Thyroid gland (tissue), 4 donors: ENCODE data around the gene NUDT5. TPM values are rescaled to one million over a fixed set of nuclear protein-coding genes. Genes with fewer than 3 reads are reported as not detected.
"Not testable (repeated sequence)": the region's sequence is repeated elsewhere in the genome, so short reads cannot be mapped to it uniquely, and the experiment has no call there.

Experiments used
- DNase-seq, 2 donors: peaks; one replicate each; pipeline ENCODE4 v3.0.0-alpha.2; 2019
- H3K27ac ChIP-seq, 3 donors: fragments of 200-600 bp; sonication (generic); 1 replicate in 2 of 3; 2 replicates in 1 of 3; pipeline ENCODE4 v1.5.1; 2016 to 2019; ENCODE audit warnings: mild to moderate bottlenecking in 1 of 3, moderate library complexity in 1 of 3
- H3K27me3 ChIP-seq: fragments of 200-600 bp; sonication (generic); one replicate; pipeline ENCODE4 v1.5.1; 2019
- H3K36me3 ChIP-seq, 2 donors: fragments of 200-600 bp; sonication (generic); one replicate each; pipeline ENCODE4 v1.5.1; 2016 to 2019
- H3K4me1 ChIP-seq, 2 donors: fragments of 200-600 bp; sonication (generic); one replicate each; pipeline ENCODE4 v1.5.1; 2017 to 2019
- H3K4me3 ChIP-seq, 3 donors: fragments of 200-600 bp; sonication (generic); replicated peaks in 1 of 3; 1 replicate in 2 of 3; 2 replicates in 1 of 3; pipeline ENCODE4 v1.5.1; 2016; ENCODE audit warnings: mild to moderate bottlenecking in 1 of 3
- H3K9me3 ChIP-seq: fragments of 200-600 bp; sonication (generic); one replicate; pipeline ENCODE4 v1.5.1; 2017
- CTCF ChIP-seq, 6 experiments: fragments of 200-600 bp in 3 of 6; fragments of 450-650 bp in 3 of 6; sonication (generic) in 3 of 6; IDR thresholded peaks; one replicate each; pipeline ENCODE4 v1.5.1; 2016 to 2019; ENCODE audit warnings: antibody characterized with exemption in 6 of 6, mild to moderate bottlenecking in 2 of 6, inconsistent platforms in 1 of 6, moderate library complexity in 1 of 6
- POLR2A ChIP-seq, 2 donors: fragments of 450-650 bp; IDR thresholded peaks; one replicate each; pipeline ENCODE4 v1.6.1; 2017; ENCODE audit warnings: antibody characterized with exemption in 2 of 2, mild to moderate bottlenecking in 2 of 2, moderate library complexity in 1 of 2
- WGBS, 2 donors: methylation state at CpG; one replicate each; pipeline ENCODE4 v1.1.5; 2017; 5-methylcytosine and 5-hydroxymethylcytosine counted together
- intact Hi-C: fragments of 100-400 bp; cut with DNase I; formaldehyde crosslinking; loops from one replicate; pipeline ENCODE4 v1.15.1; 2023
- total RNA-seq, 4 donors: library from RNA; depleted of rRNA; stranded (reverse); fragments of >200 nt; gene quantifications; one replicate each; pipeline ENCODE4 v1.2.3, GENCODE V29; 2016

Gene NUDT5
- total RNA-seq, 4 donors from 2014 or later = 44.9 to 57.9 (median 51.8) TPM

GRCh38 chr10:12180221-12180974 lies 15.3 kb downstream of the NUDT5 start:
- WGBS, 2 donors = 86 to 88% methylated on average over 9 of the region's 9 CpGs
- Histone ChIP-seq H3K36me3 (peaks cover 12 to 36% of the 10 kb centered on the region in 2 donors), H3K4me3 (no peak overlapping the region), H3K27ac (no peak overlapping the region), H3K4me1 (no peaks in the 10 kb centered on the region), H3K9me3 (no peaks in the 10 kb centered on the region), H3K27me3 (no peaks in the 10 kb centered on the region)
- intact Hi-C loops = no loop called here
- no peak for TF ChIP-seq CTCF (IDR thresholded peaks at IDR 0.05)
- TF ChIP-seq POLR2A (IDR thresholded peaks at IDR 0.05) = no peak
- no peak for DNase-seq

- Histone ChIP-seq H3K27ac (no peak overlapping the region), H3K4me3 (no peak overlapping the region), H3K9me3 (no peaks in the 10 kb centered on the region), H3K27me3 (no peaks in the 10 kb centered on the region), H3K36me3 (peaks cover 14 to 35% of the 10 kb centered on the region in 2 donors), H3K4me1 (no peaks in the 10 kb centered on the region)
- DNase-seq = no peak
- TF ChIP-seq CTCF (IDR thresholded peaks at IDR 0.05) (no peak), POLR2A (IDR thresholded peaks at IDR 0.05) (no peak)
- 93 to 94% methylated on average over 4 of the region's 4 CpGs for WGBS, 2 donors
- intact Hi-C loops = no loop called here
Measured at GRCh38 chr10:12179606-12180170, 16.0 kb downstream of the NUDT5 start.

- no peaks in the 10 kb centered on the region for H3K9me3 ChIP-seq
- WGBS, 2 donors = 92 to 95% methylated on average over 9 of the region's 9 CpGs
- H3K36me3 ChIP-seq = peaks cover 24 to 47% of the 10 kb centered on the region in 2 donors
- H3K27ac ChIP-seq = no peak overlapping the region
- intact Hi-C loops = no loop called here
- no peak overlapping the region for H3K4me3 ChIP-seq
- no peaks in the 10 kb centered on the region for H3K4me1 ChIP-seq
- DNase-seq = no peak
- TF ChIP-seq CTCF (IDR thresholded peaks at IDR 0.05) (no peak), POLR2A (IDR thresholded peaks at IDR 0.05) (no peak)
- no peaks in the 10 kb centered on the region for H3K27me3 ChIP-seq
Measured at GRCh38 chr10:12177642-12178041, 18.0 kb downstream of the NUDT5 start.

GRCh38 chr10:12171512-12171911 lies 24.2 kb downstream of the NUDT5 start:
- intact Hi-C loops, H3K4me3 ChIP-seq, H3K27me3 ChIP-seq, H3K9me3 ChIP-seq, H3K4me1 ChIP-seq, H3K27ac ChIP-seq, DNase-seq: not testable (repeated sequence)
- WGBS, 2 donors = 98 to 99% methylated on average over 6 of the region's 6 CpGs
- peaks cover 41 to 61% of the 10 kb centered on the region in 2 donors for H3K36me3 ChIP-seq

- TF ChIP-seq POLR2A (IDR thresholded peaks at IDR 0.05) (no peak), CTCF (IDR thresholded peaks at IDR 0.05) (no peak)
- Histone ChIP-seq H3K4me3 (no peak overlapping the region), H3K27me3 (no peaks in the 10 kb centered on the region), H3K4me1 (no peaks in the 10 kb centered on the region), H3K36me3 (peaks cover 26 to 56% of the 10 kb centered on the region in 2 donors), H3K9me3 (no peaks in the 10 kb centered on the region), H3K27ac (no peak overlapping the region)
- DNase-seq = no peak
- WGBS, 2 donors = 85 to 93% methylated on average over 6 of the region's 6 CpGs
- intact Hi-C loops = no loop called here
Measured at GRCh38 chr10:12165999-12166775, 29.5 kb downstream of the NUDT5 start.
